Hindlimb muscle (tissue), 1 donor: Measurements from ENCODE around the gene NLN. TPM values are rescaled to one million over a fixed set of nuclear protein-coding genes. Genes with fewer than 3 reads are reported as not detected.
A peak's percentile ranks its signal among the peaks of the same experiment; 100 is the strongest.
"Not testable (repeated sequence)": the region's sequence is repeated elsewhere in the genome, so short reads cannot be mapped to it uniquely, and the experiment has no call there.

ENCODE experiments used
- DNase-seq: peaks from one replicate; pipeline ENCODE4 v3.0.0-alpha.2; 2013
- polyA plus RNA-seq: library from polyadenylated mRNA; unstranded; fragments of 120-200 nt; gene quantifications from one replicate; pipeline ENCODE4 v1.2.1, GENCODE V29; 2013; ENCODE audit not compliant: insufficient read length

NLN gene
- polyA plus RNA-seq, result 20.2 TPM

- DNase-seq, result peak; percentile 87
These were observed at the start of gene NLN, which contains the start of gene SGTB for GRCh38 chr5:65721720-65722574. TSS of gene NLN (plus strand) at chr5:65722205. CDS start at chr5:65722374, 169 bp downstream. TSS of gene SGTB (minus strand) at chr5:65722109. CDS start at chr5:65720807, 1,302 bp downstream.

- no peak for DNase-seq
These were observed 49.2 kb upstream of the NLN start for GRCh38 chr5:65672796-65673195.

GRCh38 chr5:65674749-65675148 is 47.3 kb upstream of the NLN start:
- DNase-seq, result no peak

GRCh38 chr5:65676056-65676455 is 45.9 kb upstream of the NLN start:
- not testable (repeated sequence) for DNase-seq

- DNase-seq, result no peak
These were observed 39.9 kb upstream of the NLN start for GRCh38 chr5:65682148-65682547.

- no peak for DNase-seq
These were observed 28.9 kb upstream of the NLN start for GRCh38 chr5:65693121-65693520.

- no peak for DNase-seq
These were observed 26.7 kb upstream of the NLN start for GRCh38 chr5:65695162-65695755.

- DNase-seq, result no peak
These were observed 26.1 kb upstream of the NLN start for GRCh38 chr5:65695896-65696295.

- DNase-seq, result peak; percentile 12
These were observed 25.1 kb upstream of the NLN start for GRCh38 chr5:65696892-65697291.

GRCh38 chr5:65699338-65699737 is 22.7 kb upstream of the NLN start:
- DNase-seq, result no peak

- DNase-seq, result no peak
These were observed 20.0 kb upstream of the NLN start for GRCh38 chr5:65702036-65702435.

- no peak for DNase-seq
These were observed 17.3 kb upstream of the NLN start for GRCh38 chr5:65704621-65705239.

GRCh38 chr5:65707663-65708062 is 14.3 kb upstream of the NLN start:
- DNase-seq, result no peak

- DNase-seq, result no peak
These were observed 13.9 kb upstream of the NLN start for GRCh38 chr5:65708145-65708544.

- no peak for DNase-seq
These were observed 3.3 kb upstream of the NLN start for GRCh38 chr5:65718576-65719310.

- DNase-seq, result peak; percentile 75
These were observed 820 bp upstream of the NLN start for GRCh38 chr5:65721050-65721719.

- peak; percentile 41 for DNase-seq
These were observed 784 bp downstream of the NLN start for GRCh38 chr5:65722575-65723403.

GRCh38 chr5:65727491-65728156 is 5.6 kb downstream of the NLN start:
- DNase-seq, result no peak

GRCh38 chr5:65728218-65728617 is 6.2 kb downstream of the NLN start:
- no peak for DNase-seq

GRCh38 chr5:65730910-65731309 is 8.9 kb downstream of the NLN start:
- no peak for DNase-seq

- peak; percentile 6 for DNase-seq
These were observed 10.0 kb downstream of the NLN start for GRCh38 chr5:65732046-65732445.
